ENCODE data around the gene MCF2L2.

GRCh38 chr3:183202004-183202722 is 226.3 kb downstream of the MCF2L2 start:
- TF ChIP-seq, protein P1, sequence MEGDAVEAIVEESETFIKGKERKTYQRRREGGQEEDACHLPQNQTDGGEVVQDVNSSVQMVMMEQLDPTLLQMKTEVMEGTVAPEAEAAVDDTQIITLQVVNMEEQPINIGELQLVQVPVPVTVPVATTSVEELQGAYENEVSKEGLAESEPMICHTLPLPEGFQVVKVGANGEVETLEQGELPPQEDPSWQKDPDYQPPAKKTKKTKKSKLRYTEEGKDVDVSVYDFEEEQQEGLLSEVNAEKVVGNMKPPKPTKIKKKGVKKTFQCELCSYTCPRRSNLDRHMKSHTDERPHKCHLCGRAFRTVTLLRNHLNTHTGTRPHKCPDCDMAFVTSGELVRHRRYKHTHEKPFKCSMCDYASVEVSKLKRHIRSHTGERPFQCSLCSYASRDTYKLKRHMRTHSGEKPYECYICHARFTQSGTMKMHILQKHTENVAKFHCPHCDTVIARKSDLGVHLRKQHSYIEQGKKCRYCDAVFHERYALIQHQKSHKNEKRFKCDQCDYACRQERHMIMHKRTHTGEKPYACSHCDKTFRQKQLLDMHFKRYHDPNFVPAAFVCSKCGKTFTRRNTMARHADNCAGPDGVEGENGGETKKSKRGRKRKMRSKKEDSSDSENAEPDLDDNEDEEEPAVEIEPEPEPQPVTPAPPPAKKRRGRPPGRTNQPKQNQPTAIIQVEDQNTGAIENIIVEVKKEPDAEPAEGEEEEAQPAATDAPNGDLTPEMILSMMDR (IDR thresholded peaks at IDR 0.05), result no peak
- no peak for TF ChIP-seq POLR2A (IDR thresholded peaks at IDR 0.05)
